Measurements from ENCODE around the gene MVK.

The MVK gene

GRCh38 chr12:109567296-109567695, 6.3 kb upstream of the MVK start:
- no peak for DNase-seq

GRCh38 chr12:109567967-109568366, 5.6 kb upstream of the MVK start:
- no peak for DNase-seq

- no peak for DNase-seq
Measured at GRCh38 chr12:109568486-109568885, 5.1 kb upstream of the MVK start.

- DNase-seq, result no peak
Measured at GRCh38 chr12:109571773-109572505, 1.7 kb upstream of the MVK start.

- no peak for DNase-seq
Measured at GRCh38 chr12:109572506-109572845, 1.1 kb upstream of the MVK start.

- no peak for DNase-seq
Measured at GRCh38 chr12:109573914-109574244, 285 bp downstream of the MVK start.

GRCh38 chr12:109575683-109576082, 2.1 kb downstream of the MVK start:
- no peak for DNase-seq

- DNase-seq, result no peak
Measured at GRCh38 chr12:109577311-109577710, 3.7 kb downstream of the MVK start.

GRCh38 chr12:109578330-109578927, 4.8 kb downstream of the MVK start:
- no peak for DNase-seq

GRCh38 chr12:109579639-109580038, 6.0 kb downstream of the MVK start:
- DNase-seq, result no peak

GRCh38 chr12:109580272-109580671, 6.7 kb downstream of the MVK start:
- DNase-seq, result no peak

- DNase-seq, result no peak
Measured at GRCh38 chr12:109580684-109581333, 7.2 kb downstream of the MVK start.

- no peak for DNase-seq
Measured at GRCh38 chr12:109581334-109581691, 7.7 kb downstream of the MVK start.

GRCh38 chr12:109581856-109582255, 8.3 kb downstream of the MVK start:
- DNase-seq, result no peak

GRCh38 chr12:109582636-109583035, 9.0 kb downstream of the MVK start:
- no peak for DNase-seq

- DNase-seq, result no peak
Measured at GRCh38 chr12:109583733-109584132, 10.1 kb downstream of the MVK start.

- DNase-seq, result peak; percentile 82
Measured at GRCh38 chr12:109586385-109587296, 13.0 kb downstream of the MVK start.

GRCh38 chr12:109587921-109588320, 14.3 kb downstream of the MVK start:
- no peak for DNase-seq

- no peak for DNase-seq
Measured at GRCh38 chr12:109588461-109589239, 15.1 kb downstream of the MVK start.

- DNase-seq, result no peak
Measured at GRCh38 chr12:109589240-109589590, 15.6 kb downstream of the MVK start.

- no peak for DNase-seq
Measured at GRCh38 chr12:109589691-109590245, 16.2 kb downstream of the MVK start.

- DNase-seq, result no peak
Measured at GRCh38 chr12:109590566-109590965, 17.0 kb downstream of the MVK start.

- DNase-seq, result no peak
Measured at GRCh38 chr12:109591041-109591440, 17.4 kb downstream of the MVK start.
